Measurements from ENCODE around the gene MOCS1. TPM values are rescaled to one million over a fixed set of nuclear protein-coding genes. Genes with fewer than 3 reads are reported as not detected.

The MOCS1 gene
- total RNA-seq, 1 donor from 2014 or later: 1.3 TPM

GRCh38 chr6:39920157-39920556, 14.1 kb downstream of the MOCS1 start:
- Histone ChIP-seq H3K4me3 (ENCODE audit: low read depth, low read length) (no peak overlapping the region), H3K27me3 (ENCODE audit: control insufficient read depth, insufficient read depth, low read length) (no peaks in the 10 kb centered on the region), H3K36me3 (ENCODE audit: control insufficient read depth, insufficient read depth, low read length) (peaks cover 2% of the 10 kb centered on the region)
- DNase-seq (ENCODE audit: low read depth): no peak
- FAIRE-seq: no peak
- TF ChIP-seq, protein P1, sequence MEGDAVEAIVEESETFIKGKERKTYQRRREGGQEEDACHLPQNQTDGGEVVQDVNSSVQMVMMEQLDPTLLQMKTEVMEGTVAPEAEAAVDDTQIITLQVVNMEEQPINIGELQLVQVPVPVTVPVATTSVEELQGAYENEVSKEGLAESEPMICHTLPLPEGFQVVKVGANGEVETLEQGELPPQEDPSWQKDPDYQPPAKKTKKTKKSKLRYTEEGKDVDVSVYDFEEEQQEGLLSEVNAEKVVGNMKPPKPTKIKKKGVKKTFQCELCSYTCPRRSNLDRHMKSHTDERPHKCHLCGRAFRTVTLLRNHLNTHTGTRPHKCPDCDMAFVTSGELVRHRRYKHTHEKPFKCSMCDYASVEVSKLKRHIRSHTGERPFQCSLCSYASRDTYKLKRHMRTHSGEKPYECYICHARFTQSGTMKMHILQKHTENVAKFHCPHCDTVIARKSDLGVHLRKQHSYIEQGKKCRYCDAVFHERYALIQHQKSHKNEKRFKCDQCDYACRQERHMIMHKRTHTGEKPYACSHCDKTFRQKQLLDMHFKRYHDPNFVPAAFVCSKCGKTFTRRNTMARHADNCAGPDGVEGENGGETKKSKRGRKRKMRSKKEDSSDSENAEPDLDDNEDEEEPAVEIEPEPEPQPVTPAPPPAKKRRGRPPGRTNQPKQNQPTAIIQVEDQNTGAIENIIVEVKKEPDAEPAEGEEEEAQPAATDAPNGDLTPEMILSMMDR (IDR thresholded peaks at IDR 0.05; ENCODE audit: insufficient read depth, low read length, severe bottlenecking): no peak

GRCh38 chr6:39918831-39919230, 15.4 kb downstream of the MOCS1 start:
- no peaks in the 10 kb centered on the region for H3K27me3 ChIP-seq (ENCODE audit: control insufficient read depth, insufficient read depth, low read length)
- DNase-seq (ENCODE audit: low read depth) (no peak), FAIRE-seq (no peak)
- no peaks in the 10 kb centered on the region for H3K36me3 ChIP-seq (ENCODE audit: control insufficient read depth, insufficient read depth, low read length)
- TF ChIP-seq, protein P1 (IDR thresholded peaks at IDR 0.05; ENCODE audit: insufficient read depth, low read length, severe bottlenecking): no peak
- H3K4me3 ChIP-seq (ENCODE audit: low read depth, low read length): no peak overlapping the region

DNA sequence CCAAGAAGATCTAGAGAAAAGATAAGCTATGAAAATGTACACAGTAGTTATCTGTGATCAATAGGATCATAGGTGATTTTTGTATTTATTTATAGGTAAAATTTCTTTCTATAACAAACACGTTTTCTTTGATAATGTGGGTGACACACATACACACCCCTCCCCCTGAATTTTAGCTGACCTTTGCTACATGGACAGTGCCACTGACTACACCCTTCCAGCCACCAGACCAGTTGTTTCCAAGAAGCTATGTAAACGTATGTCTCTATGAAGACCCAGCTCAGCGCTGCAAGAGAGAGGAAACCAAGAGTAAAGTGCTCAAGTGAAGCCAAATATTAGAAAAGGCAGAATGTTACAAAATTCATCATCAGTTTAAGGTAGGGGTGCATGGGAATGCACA, 16.3 kb downstream of the MOCS1 start:
- H3K4me3 ChIP-seq (ENCODE audit: low read depth, low read length): no peak overlapping the region
- no peak for DNase-seq (ENCODE audit: low read depth)
- FAIRE-seq: no peak
- TF ChIP-seq, protein P1 (IDR thresholded peaks at IDR 0.05; ENCODE audit: insufficient read depth, low read length, severe bottlenecking): no peak
- H3K27me3 ChIP-seq (ENCODE audit: control insufficient read depth, insufficient read depth, low read length): no peaks in the 10 kb centered on the region
- H3K36me3 ChIP-seq (ENCODE audit: control insufficient read depth, insufficient read depth, low read length): no peaks in the 10 kb centered on the region

- no peaks in the 10 kb centered on the region for H3K27me3 ChIP-seq (ENCODE audit: control insufficient read depth, insufficient read depth, low read length)
These were observed 16.9 kb downstream of the MOCS1 start for GRCh38 chr6:39917329-39917728.

GRCh38 chr6:39915866-39916265, 18.4 kb downstream of the MOCS1 start:
- Histone ChIP-seq H3K36me3 (ENCODE audit: control insufficient read depth, insufficient read depth, low read length) (peaks cover 3% of the 10 kb centered on the region), H3K4me3 (ENCODE audit: low read depth, low read length) (no peak overlapping the region), H3K27me3 (ENCODE audit: control insufficient read depth, insufficient read depth, low read length) (no peaks in the 10 kb centered on the region)
- TF ChIP-seq, protein P1 (IDR thresholded peaks at IDR 0.05; ENCODE audit: insufficient read depth, low read length, severe bottlenecking): no peak
- FAIRE-seq: no peak
- DNase-seq (ENCODE audit: low read depth): no peak

More at GRCh38 chr6:39917329-39917728, 16.9 kb downstream of the MOCS1 start:
- Histone ChIP-seq H3K36me3 (ENCODE audit: control insufficient read depth, insufficient read depth, low read length) (peaks cover 2% of the 10 kb centered on the region), H3K4me3 (ENCODE audit: low read depth, low read length) (no peak overlapping the region)
- DNase-seq (ENCODE audit: low read depth): no peak
- no peak for FAIRE-seq
- TF ChIP-seq, protein P1 (IDR thresholded peaks at IDR 0.05; ENCODE audit: insufficient read depth, low read length, severe bottlenecking): no peak

- FAIRE-seq: no peak
- Histone ChIP-seq H3K4me3 (ENCODE audit: low read depth, low read length) (no peak overlapping the region), H3K36me3 (ENCODE audit: control insufficient read depth, insufficient read depth, low read length) (peaks cover 3% of the 10 kb centered on the region), H3K27me3 (ENCODE audit: control insufficient read depth, insufficient read depth, low read length) (no peaks in the 10 kb centered on the region)
- TF ChIP-seq, protein P1 (IDR thresholded peaks at IDR 0.05; ENCODE audit: insufficient read depth, low read length, severe bottlenecking): no peak
- DNase-seq (ENCODE audit: low read depth): no peak
These were observed 20.0 kb downstream of the MOCS1 start for GRCh38 chr6:39914239-39914638.

All from bronchial epithelial cell (primary cell).